ENCODE results near the gene CNDP2.

DNA sequence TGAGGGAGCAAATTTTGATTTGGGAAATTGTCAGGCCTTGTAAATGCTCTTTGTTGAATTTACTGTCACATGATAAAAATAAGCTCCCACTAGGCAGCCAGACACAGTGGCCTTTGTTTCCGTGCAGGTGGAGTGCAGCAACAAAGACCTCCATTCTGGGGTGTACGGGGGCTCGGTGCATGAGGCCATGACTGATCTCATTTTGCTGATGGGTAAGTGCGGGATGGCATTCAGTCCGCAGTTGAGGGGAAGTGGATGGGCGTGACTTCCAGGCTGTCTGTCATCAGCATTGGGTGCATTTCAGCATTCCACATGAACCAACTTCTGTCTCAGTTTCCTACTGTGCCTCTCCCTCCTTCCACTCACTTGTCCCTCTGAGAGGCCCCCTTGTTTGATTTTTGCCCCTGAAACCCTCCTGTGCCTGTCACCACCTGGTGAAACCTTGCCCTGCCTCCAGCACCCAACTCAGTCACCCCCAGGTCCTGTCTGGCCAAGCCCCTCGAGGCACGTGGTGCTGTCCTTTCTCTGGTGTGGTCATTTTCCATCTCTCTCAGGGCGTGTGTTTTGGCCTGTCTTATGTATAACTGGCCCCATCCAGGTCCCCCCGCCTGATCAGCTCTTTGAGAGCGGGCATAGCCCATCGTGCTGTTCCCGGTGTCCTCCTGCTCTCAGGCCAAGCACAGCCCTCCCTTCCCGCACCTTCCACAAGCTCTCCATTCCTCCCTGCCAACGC, 16.3 kb downstream of the CNDP2 start:
- TF ChIP-seq CTCF (IDR thresholded peaks at IDR 0.05) (no peak), POLR2A (IDR thresholded peaks at IDR 0.05) (no peak)
